HG03342 (cell line): ENCODE measurements around the gene GAS2.

Experiments
- ATAC-seq: cut with Tn5 transposase; IDR thresholded peaks from one replicate; pipeline ENCODE4 v1.9.1; 2021; ENCODE audit warnings: mild to moderate bottlenecking, moderate library complexity; ENCODE audit not compliant: unreplicated experiment

The GAS2 gene

GRCh38 chr11:22671751-22672150 is 5.3 kb downstream of the GAS2 start:
- ATAC-seq, result no peak

- ATAC-seq, result no peak
Observed at GRCh38 chr11:22674470-22675439, 8.3 kb downstream of the GAS2 start.

GRCh38 chr11:22677153-22677903 is 10.9 kb downstream of the GAS2 start:
- ATAC-seq, result no peak

GRCh38 chr11:22680628-22681027 is 14.2 kb downstream of the GAS2 start:
- no peak for ATAC-seq

- ATAC-seq, result peak; percentile 58
Observed at GRCh38 chr11:22681281-22681812, 14.9 kb downstream of the GAS2 start.

GRCh38 chr11:22684082-22684481 is 17.7 kb downstream of the GAS2 start:
- ATAC-seq, result no peak

GRCh38 chr11:22685111-22685510 is 18.7 kb downstream of the GAS2 start:
- ATAC-seq, result no peak

- ATAC-seq, result no peak
Observed at GRCh38 chr11:22688914-22689313, 22.5 kb downstream of the GAS2 start.

GRCh38 chr11:22690257-22690656 is 23.8 kb downstream of the GAS2 start:
- no peak for ATAC-seq

- no peak for ATAC-seq
Observed at GRCh38 chr11:22690871-22691270, 24.5 kb downstream of the GAS2 start.

- peak; percentile 57 for ATAC-seq
Observed at GRCh38 chr11:22699388-22699787, 33.0 kb downstream of the GAS2 start.

- ATAC-seq, result no peak
Observed at GRCh38 chr11:22702031-22702430, 35.6 kb downstream of the GAS2 start.

- ATAC-seq, result no peak
Observed at GRCh38 chr11:22703040-22703439, 36.6 kb downstream of the GAS2 start.

- no peak for ATAC-seq
Observed at GRCh38 chr11:22703591-22703990, 37.2 kb downstream of the GAS2 start.

- ATAC-seq, result no peak
Observed at GRCh38 chr11:22707119-22707899, 40.9 kb downstream of the GAS2 start.

- ATAC-seq, result no peak
Observed at GRCh38 chr11:22711071-22711770, 44.8 kb downstream of the GAS2 start.

GRCh38 chr11:22711880-22712279 is 45.5 kb downstream of the GAS2 start:
- ATAC-seq, result no peak

GRCh38 chr11:22713336-22713735 is 46.9 kb downstream of the GAS2 start:
- no peak for ATAC-seq

- ATAC-seq, result no peak
Observed at GRCh38 chr11:22715971-22716370, 49.6 kb downstream of the GAS2 start.

GRCh38 chr11:22720457-22720856 is 54.0 kb downstream of the GAS2 start:
- no peak for ATAC-seq
